22Rv1 (cell line): ENCODE measurements around the gene CUL4A.

Source experiments
- CTCF ChIP-seq: fragments of 450-650 bp; IDR thresholded peaks from 2 replicates; pipeline ENCODE4 v1.5.1; 2017; ENCODE audit warnings: mild to moderate bottlenecking
- ZFX ChIP-seq: fragments of 450-650 bp; IDR thresholded peaks from 2 replicates; pipeline ENCODE4 v1.6.1; 2017; ENCODE audit warnings: antibody characterized with exemption, borderline replicate concordance

GRCh38 chr13:113273321-113273720, 63.9 kb downstream of the CUL4A start:
- no peak for TF ChIP-seq CTCF
- no peak for TF ChIP-seq ZFX
